Measurements from ENCODE around the gene PSAP. TPM values are rescaled to one million over a fixed set of nuclear protein-coding genes. Genes with fewer than 3 reads are reported as not detected.

PSAP gene
- polyA plus RNA-seq, 2 of the 4 experiments (the other 2 are of a cell fraction), result 690 to 1,519 TPM

- TF ChIP-seq SMC3 (IDR thresholded peaks at IDR 0.05) (no peak), ZFP36 (IDR thresholded peaks at IDR 0.05; ENCODE audit: borderline replicate concordance, partially characterized antibody) (no peak), FOSB (CRISPR knock-in tag; IDR thresholded peaks at IDR 0.05) (no peak), MAZ (IDR thresholded peaks at IDR 0.05; ENCODE audit: borderline replicate concordance, low read depth, low read length) (no peak), ZSCAN20 (CRISPR knock-in tag; IDR thresholded peaks at IDR 0.05) (no peak), BHLHE40 (IDR thresholded peaks at IDR 0.05; ENCODE audit: low read depth, low read length) (no peak)
- TF ChIP-seq, protein P1, sequence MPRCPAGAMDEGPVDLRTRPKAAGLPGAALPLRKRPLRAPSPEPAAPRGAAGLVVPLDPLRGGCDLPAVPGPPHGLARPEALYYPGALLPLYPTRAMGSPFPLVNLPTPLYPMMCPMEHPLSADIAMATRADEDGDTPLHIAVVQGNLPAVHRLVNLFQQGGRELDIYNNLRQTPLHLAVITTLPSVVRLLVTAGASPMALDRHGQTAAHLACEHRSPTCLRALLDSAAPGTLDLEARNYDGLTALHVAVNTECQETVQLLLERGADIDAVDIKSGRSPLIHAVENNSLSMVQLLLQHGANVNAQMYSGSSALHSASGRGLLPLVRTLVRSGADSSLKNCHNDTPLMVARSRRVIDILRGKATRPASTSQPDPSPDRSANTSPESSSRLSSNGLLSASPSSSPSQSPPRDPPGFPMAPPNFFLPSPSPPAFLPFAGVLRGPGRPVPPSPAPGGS (IDR thresholded peaks at IDR 0.05), result no peak
Measured at GRCh38 chr10:71849461-71849908, 1.6 kb downstream of the PSAP start (continued).

GRCh38 chr10:71848325-71849275 lies 2.5 kb downstream of the PSAP start:
- POLR2A ChIA-PET, result interaction anchor here (3.5 kb wide), 1 partner anchor 12 kb away, joined by 89 read pairs; no protein-coding TSS in a partner anchor

GRCh38 chr10:71847418-71847817 lies 3.6 kb downstream of the PSAP start:
- FAIRE-seq (no peak), DNase-seq (ENCODE audit: low read depth in 1 of 2, low spot score in 1 of 2) (no peak), ATAC-seq (no peak)
- no peak overlapping the region for H3K27ac ChIP-seq
- H3K9me3 ChIP-seq, result no peaks in the 10 kb centered on the region
- H3K4me3 ChIP-seq, result no peak overlapping the region
- peak overlapping the region; percentile 67; the same call in 2 of the 3 replicates for H3K4me2 ChIP-seq
- 95% methylated on average over 8 of the region's 8 CpGs for WGBS (ENCODE audit: missing lambda C conversion rate)
- ChIA-PET CTCF (interaction anchor here (0.8 to 16.5 kb wide), 3 partner anchors 8 to 48 kb away, joined by 3 to 217 read pairs (median 5); no protein-coding TSS in a partner anchor), POLR2A (no interaction called here)
- TF ChIP-seq RCOR1 (IDR thresholded peaks at IDR 0.05; ENCODE audit: low read depth, low read length) (no peak), ZC3H11A (IDR thresholded peaks at IDR 0.05) (no peak), ZFP36 (IDR thresholded peaks at IDR 0.05; ENCODE audit: borderline replicate concordance, partially characterized antibody) (no peak), HOXA7 (CRISPR knock-in tag; IDR thresholded peaks at IDR 0.05) (no peak), EP300 (IDR thresholded peaks at IDR 0.05) (no peak), USF2 (IDR thresholded peaks at IDR 0.05) (no peak), PHF8 (IDR thresholded peaks at IDR 0.05; ENCODE audit: borderline replicate concordance, low read depth) (no peak), SREBF2 (IDR thresholded peaks at IDR 0.05) (no peak)
- TF ChIP-seq, protein P2, sequence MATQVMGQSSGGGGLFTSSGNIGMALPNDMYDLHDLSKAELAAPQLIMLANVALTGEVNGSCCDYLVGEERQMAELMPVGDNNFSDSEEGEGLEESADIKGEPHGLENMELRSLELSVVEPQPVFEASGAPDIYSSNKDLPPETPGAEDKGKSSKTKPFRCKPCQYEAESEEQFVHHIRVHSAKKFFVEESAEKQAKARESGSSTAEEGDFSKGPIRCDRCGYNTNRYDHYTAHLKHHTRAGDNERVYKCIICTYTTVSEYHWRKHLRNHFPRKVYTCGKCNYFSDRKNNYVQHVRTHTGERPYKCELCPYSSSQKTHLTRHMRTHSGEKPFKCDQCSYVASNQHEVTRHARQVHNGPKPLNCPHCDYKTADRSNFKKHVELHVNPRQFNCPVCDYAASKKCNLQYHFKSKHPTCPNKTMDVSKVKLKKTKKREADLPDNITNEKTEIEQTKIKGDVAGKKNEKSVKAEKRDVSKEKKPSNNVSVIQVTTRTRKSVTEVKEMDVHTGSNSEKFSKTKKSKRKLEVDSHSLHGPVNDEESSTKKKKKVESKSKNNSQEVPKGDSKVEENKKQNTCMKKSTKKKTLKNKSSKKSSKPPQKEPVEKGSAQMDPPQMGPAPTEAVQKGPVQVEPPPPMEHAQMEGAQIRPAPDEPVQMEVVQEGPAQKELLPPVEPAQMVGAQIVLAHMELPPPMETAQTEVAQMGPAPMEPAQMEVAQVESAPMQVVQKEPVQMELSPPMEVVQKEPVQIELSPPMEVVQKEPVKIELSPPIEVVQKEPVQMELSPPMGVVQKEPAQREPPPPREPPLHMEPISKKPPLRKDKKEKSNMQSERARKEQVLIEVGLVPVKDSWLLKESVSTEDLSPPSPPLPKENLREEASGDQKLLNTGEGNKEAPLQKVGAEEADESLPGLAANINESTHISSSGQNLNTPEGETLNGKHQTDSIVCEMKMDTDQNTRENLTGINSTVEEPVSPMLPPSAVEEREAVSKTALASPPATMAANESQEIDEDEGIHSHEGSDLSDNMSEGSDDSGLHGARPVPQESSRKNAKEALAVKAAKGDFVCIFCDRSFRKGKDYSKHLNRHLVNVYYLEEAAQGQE (IDR thresholded peaks at IDR 0.05), result no peak
- peaks cover 44% of the 10 kb centered on the region for H3K4me1 ChIP-seq

More at GRCh38 chr10:71848325-71849275, 2.5 kb downstream of the PSAP start:
- Histone ChIP-seq H3K9me3 (no peaks in the 10 kb centered on the region), H3K4me2 (peak overlapping the region; percentile 67), H3K27ac (no peak overlapping the region), H3K4me1 (peaks cover 37% of the 10 kb centered on the region), H3K4me3 (peak overlapping the region; percentile 76)
- WGBS (ENCODE audit: missing lambda C conversion rate), result 78% methylated on average over 11 of the region's 11 CpGs
- CTCF ChIA-PET, result interaction anchor here (1.6 to 16.5 kb wide), 3 partner anchors 12 to 47 kb away, joined by 7 to 217 read pairs (median 7); no protein-coding TSS in a partner anchor
- no peak for TF ChIP-seq FOSL2 (IDR thresholded peaks at IDR 0.05)
- TF ChIP-seq FOSL2 (CRISPR knock-in tag; IDR thresholded peaks at IDR 0.05), result peak; percentile 21; the same call in 1 of the 2 replicates
- TF ChIP-seq ZNF302 (CRISPR knock-in tag; IDR thresholded peaks at IDR 0.05), result no peak
- FAIRE-seq (no peak), ATAC-seq (no peak), DNase-seq (ENCODE audit: low read depth in 1 of 2, low spot score in 1 of 2) (no peak)
